Measurements from ENCODE around the gene PARP8.

DNA sequence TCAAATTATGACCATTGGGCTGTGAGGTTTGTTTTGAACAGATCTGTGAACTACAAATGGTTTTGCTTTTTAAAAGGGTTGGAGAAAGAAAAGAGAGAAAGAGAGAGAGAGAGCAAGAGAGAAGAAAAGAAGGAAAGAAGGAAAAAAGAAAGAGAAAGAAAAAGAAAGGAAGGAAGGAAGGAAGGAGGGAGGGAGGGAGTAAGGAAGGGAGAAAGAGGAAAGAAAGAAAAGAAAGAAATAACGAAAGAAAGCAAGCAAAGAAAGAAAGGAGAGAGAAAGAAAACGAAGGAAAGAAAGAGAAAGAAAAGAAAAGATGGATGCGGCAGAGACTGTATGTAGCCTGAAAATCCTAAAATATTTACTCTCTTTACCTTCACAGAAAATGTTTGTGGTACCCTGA lies 104.0 kb downstream of the PARP8 start:
- TF ChIP-seq, protein P1, sequence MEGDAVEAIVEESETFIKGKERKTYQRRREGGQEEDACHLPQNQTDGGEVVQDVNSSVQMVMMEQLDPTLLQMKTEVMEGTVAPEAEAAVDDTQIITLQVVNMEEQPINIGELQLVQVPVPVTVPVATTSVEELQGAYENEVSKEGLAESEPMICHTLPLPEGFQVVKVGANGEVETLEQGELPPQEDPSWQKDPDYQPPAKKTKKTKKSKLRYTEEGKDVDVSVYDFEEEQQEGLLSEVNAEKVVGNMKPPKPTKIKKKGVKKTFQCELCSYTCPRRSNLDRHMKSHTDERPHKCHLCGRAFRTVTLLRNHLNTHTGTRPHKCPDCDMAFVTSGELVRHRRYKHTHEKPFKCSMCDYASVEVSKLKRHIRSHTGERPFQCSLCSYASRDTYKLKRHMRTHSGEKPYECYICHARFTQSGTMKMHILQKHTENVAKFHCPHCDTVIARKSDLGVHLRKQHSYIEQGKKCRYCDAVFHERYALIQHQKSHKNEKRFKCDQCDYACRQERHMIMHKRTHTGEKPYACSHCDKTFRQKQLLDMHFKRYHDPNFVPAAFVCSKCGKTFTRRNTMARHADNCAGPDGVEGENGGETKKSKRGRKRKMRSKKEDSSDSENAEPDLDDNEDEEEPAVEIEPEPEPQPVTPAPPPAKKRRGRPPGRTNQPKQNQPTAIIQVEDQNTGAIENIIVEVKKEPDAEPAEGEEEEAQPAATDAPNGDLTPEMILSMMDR (IDR thresholded peaks at IDR 0.05; ENCODE audit: borderline replicate concordance, extremely low read depth, low read length, poor library complexity, severe bottlenecking): no peak
- TF ChIP-seq EZH2 (IDR thresholded peaks at IDR 0.05; ENCODE audit: borderline replicate concordance, low read depth, low read length, severe bottlenecking): no peak

Data from DND-41 (cell line).